NCI-H510A (cell line): ENCODE data around the gene ATMIN.
A peak's percentile ranks its signal among the peaks of the same experiment; 100 is the strongest.

Source experiments
- DNase-seq: peaks from one replicate; lab custom pipeline; 2025; lab: John Stamatoyannopoulos, UW

Gene ATMIN

GRCh38 chr16:81035398-81035974 lies at the start of gene ATMIN:
ATMIN (plus strand) TSS chr16:81035842; CDS start chr16:81035871, 29 bp downstream.
- peak; percentile 45 for DNase-seq

GRCh38 chr16:80986557-80986956 lies 49.1 kb upstream of the ATMIN start:
- no peak for DNase-seq

GRCh38 chr16:80988756-80989155 lies 46.9 kb upstream of the ATMIN start:
- DNase-seq: no peak

- DNase-seq: no peak
These were observed 45.8 kb upstream of the ATMIN start for GRCh38 chr16:80989801-80990200.

GRCh38 chr16:80990577-80990976 lies 45.1 kb upstream of the ATMIN start:
- DNase-seq: no peak

GRCh38 chr16:80990978-80991377 lies 44.7 kb upstream of the ATMIN start:
- no peak for DNase-seq

GRCh38 chr16:80991792-80992430 lies 43.7 kb upstream of the ATMIN start:
- no peak for DNase-seq

- no peak for DNase-seq
These were observed 42.9 kb upstream of the ATMIN start for GRCh38 chr16:80992676-80993293.

- DNase-seq: no peak
These were observed 42.3 kb upstream of the ATMIN start for GRCh38 chr16:80993307-80993706.

GRCh38 chr16:80993834-80994233 lies 41.8 kb upstream of the ATMIN start:
- DNase-seq: no peak

GRCh38 chr16:80994451-80994850 lies 41.2 kb upstream of the ATMIN start:
- no peak for DNase-seq

- no peak for DNase-seq
These were observed 38.9 kb upstream of the ATMIN start for GRCh38 chr16:80996688-80997138.

- DNase-seq: no peak
These were observed 38.4 kb upstream of the ATMIN start for GRCh38 chr16:80997139-80997798.

- no peak for DNase-seq
These were observed 37.5 kb upstream of the ATMIN start for GRCh38 chr16:80997964-80998620.

GRCh38 chr16:81000873-81001272 lies 34.8 kb upstream of the ATMIN start:
- DNase-seq: no peak

GRCh38 chr16:81001330-81001729 lies 34.3 kb upstream of the ATMIN start:
- DNase-seq: no peak

- DNase-seq: no peak
These were observed 32.6 kb upstream of the ATMIN start for GRCh38 chr16:81003064-81003463.

GRCh38 chr16:81003610-81004460 lies 31.8 kb upstream of the ATMIN start:
- no peak for DNase-seq

GRCh38 chr16:81004646-81005353 lies 30.8 kb upstream of the ATMIN start:
- DNase-seq: no peak

- DNase-seq: no peak
These were observed 30.0 kb upstream of the ATMIN start for GRCh38 chr16:81005610-81006161.
